Measurements from ENCODE around the gene LRMDA. TPM values are rescaled to one million over a fixed set of nuclear protein-coding genes. Genes with fewer than 3 reads are reported as not detected.

LRMDA gene
- total RNA-seq, 1 donor from 2014 or later, result not detected

DNA sequence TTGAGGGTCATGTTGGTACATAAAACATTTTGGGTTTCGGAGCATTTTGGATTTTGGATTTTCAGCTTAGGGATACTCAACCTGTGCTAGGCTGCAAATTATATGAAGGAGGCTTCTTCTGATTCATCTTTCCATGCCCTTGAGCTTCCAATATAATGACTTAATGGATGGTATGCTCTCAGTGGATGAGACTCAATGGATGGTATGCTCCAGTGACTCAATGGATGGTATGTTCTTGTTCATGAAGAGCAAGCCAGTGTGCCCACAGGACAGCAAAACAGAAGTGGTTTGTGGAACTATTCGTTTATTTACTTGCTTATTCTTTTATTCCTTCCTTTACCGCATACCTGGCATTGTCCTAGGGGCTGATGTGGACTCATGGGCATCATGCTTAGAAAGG is 969.6 kb downstream of the LRMDA start:
- DNase-seq, result no peak
- no peaks in the 10 kb centered on the region for H3K9me3 Mint-ChIP-seq
- H3K27me3 Mint-ChIP-seq, result no peaks in the 10 kb centered on the region
- H3K27ac Mint-ChIP-seq, result no peak overlapping the region
- H3K36me3 Mint-ChIP-seq (ENCODE audit: low read depth), result no peaks in the 10 kb centered on the region
- H3K4me3 Mint-ChIP-seq, result no peak overlapping the region
- H3K4me1 Mint-ChIP-seq, result no peaks in the 10 kb centered on the region
- intact Hi-C loops (cut with micrococcal nuclease), result no loop called here

DNA sequence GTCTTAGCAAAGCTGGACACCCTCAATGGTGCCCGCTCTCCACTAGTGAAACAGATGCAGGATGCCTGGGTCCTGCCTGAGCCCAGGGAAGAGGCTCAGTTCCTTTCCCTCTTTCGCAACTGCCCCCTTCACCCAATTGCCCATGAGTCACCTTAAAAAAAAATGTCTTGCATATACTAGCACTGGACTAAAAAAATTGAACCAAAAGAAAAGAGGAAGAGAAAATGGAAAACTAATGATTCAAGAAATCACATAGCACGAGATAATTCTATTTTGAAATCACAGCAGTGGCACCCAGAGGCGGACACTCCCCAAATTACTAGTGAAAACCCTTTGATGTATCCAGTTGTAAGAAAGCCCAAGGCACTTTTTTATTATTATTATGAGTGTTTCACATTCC is 972.5 kb downstream of the LRMDA start:
- Mint-ChIP-seq H3K9me3 (no peaks in the 10 kb centered on the region), H3K4me3 (no peak overlapping the region), H3K27ac (no peak overlapping the region), H3K4me1 (no peaks in the 10 kb centered on the region), H3K36me3 (ENCODE audit: low read depth) (no peaks in the 10 kb centered on the region), H3K27me3 (no peaks in the 10 kb centered on the region)
- intact Hi-C loops (cut with micrococcal nuclease), result no loop called here
- DNase-seq, result no peak

GRCh38 chr10:76404531-76404930 is 973.1 kb downstream of the LRMDA start:
- DNase-seq, result no peak
- Mint-ChIP-seq H3K4me1 (no peaks in the 10 kb centered on the region), H3K27me3 (no peaks in the 10 kb centered on the region), H3K27ac (no peak overlapping the region), H3K9me3 (no peaks in the 10 kb centered on the region), H3K4me3 (no peak overlapping the region), H3K36me3 (ENCODE audit: low read depth) (no peaks in the 10 kb centered on the region)
- intact Hi-C loops (cut with micrococcal nuclease), result no loop called here

- intact Hi-C loops (cut with micrococcal nuclease), result no loop called here
- Mint-ChIP-seq H3K27me3 (no peaks in the 10 kb centered on the region), H3K4me3 (no peak overlapping the region), H3K27ac (no peak overlapping the region), H3K9me3 (no peaks in the 10 kb centered on the region), H3K4me1 (no peaks in the 10 kb centered on the region), H3K36me3 (ENCODE audit: low read depth) (no peaks in the 10 kb centered on the region)
- DNase-seq, result no peak
Measured at GRCh38 chr10:76405922-76406321, 974.5 kb downstream of the LRMDA start.

DNA sequence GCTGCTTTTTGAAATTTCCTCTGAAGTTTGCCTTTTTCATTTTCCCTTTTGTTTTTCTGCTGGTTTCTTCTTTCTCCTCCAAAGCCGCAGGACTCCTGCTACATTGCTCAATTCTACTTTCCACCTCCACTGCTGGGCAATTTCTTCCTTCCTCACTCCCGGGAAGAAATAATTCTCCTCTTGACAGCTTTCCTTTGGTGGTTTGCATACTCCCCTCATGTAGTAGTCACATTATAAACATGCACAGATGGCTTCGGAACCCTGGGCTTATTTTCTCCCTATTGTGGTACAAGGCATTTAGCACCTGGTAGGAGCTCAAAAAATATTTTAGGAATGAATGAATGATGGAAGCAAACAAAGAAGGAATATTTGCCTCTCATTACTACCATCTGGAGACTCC is 977.2 kb downstream of the LRMDA start:
- intact Hi-C loops (cut with micrococcal nuclease), result no loop called here
- no peaks in the 10 kb centered on the region for H3K4me1 Mint-ChIP-seq
- no peak overlapping the region for H3K27ac Mint-ChIP-seq
- no peaks in the 10 kb centered on the region for H3K9me3 Mint-ChIP-seq
- no peaks in the 10 kb centered on the region for H3K36me3 Mint-ChIP-seq (ENCODE audit: low read depth)
- no peak for DNase-seq
- no peak overlapping the region for H3K4me3 Mint-ChIP-seq
- no peaks in the 10 kb centered on the region for H3K27me3 Mint-ChIP-seq

GRCh38 chr10:76411729-76412435 is 980.5 kb downstream of the LRMDA start:
- DNase-seq, result no peak
- Mint-ChIP-seq H3K27me3 (no peaks in the 10 kb centered on the region), H3K9me3 (no peaks in the 10 kb centered on the region), H3K4me1 (no peaks in the 10 kb centered on the region), H3K36me3 (ENCODE audit: low read depth) (no peaks in the 10 kb centered on the region), H3K4me3 (no peak overlapping the region), H3K27ac (no peak overlapping the region)
- intact Hi-C loops (cut with micrococcal nuclease), result no loop called here

- H3K27me3 Mint-ChIP-seq, result no peaks in the 10 kb centered on the region
- intact Hi-C loops (cut with micrococcal nuclease), result no loop called here
- no peaks in the 10 kb centered on the region for H3K9me3 Mint-ChIP-seq
- H3K4me1 Mint-ChIP-seq, result no peaks in the 10 kb centered on the region
- no peak for DNase-seq
- H3K4me3 Mint-ChIP-seq, result no peak overlapping the region
- no peaks in the 10 kb centered on the region for H3K36me3 Mint-ChIP-seq (ENCODE audit: low read depth)
- H3K27ac Mint-ChIP-seq, result no peak overlapping the region
Measured at GRCh38 chr10:76415554-76415953, 984.1 kb downstream of the LRMDA start.

- Mint-ChIP-seq H3K4me3 (no peak overlapping the region), H3K36me3 (ENCODE audit: low read depth) (no peaks in the 10 kb centered on the region), H3K9me3 (no peaks in the 10 kb centered on the region), H3K27ac (no peak overlapping the region), H3K27me3 (no peaks in the 10 kb centered on the region), H3K4me1 (no peaks in the 10 kb centered on the region)
- no peak for DNase-seq
- intact Hi-C loops (cut with micrococcal nuclease), result no loop called here
Measured at GRCh38 chr10:76416642-76417041, 985.2 kb downstream of the LRMDA start.

DNA sequence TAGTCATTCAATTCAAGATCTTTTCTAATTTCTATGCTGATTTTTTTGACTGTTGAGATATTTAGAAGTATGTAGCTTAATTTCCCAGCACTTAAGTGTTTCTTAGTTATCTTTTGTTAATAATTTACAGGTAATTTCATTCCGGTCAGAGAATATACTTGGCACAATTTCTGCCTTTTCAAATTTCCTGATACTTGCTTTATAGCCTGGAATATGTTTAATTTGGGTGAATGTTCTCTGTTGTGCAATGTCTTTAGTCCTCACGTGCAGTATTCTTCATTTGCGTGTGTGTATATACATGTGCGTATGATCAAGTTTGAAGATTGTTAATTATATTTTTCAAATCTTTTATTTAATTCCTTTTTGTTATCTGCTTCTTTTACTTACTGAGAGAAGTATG is 989.3 kb downstream of the LRMDA start:
- H3K27ac Mint-ChIP-seq, result no peak overlapping the region
- H3K27me3 Mint-ChIP-seq, result no peaks in the 10 kb centered on the region
- no peak overlapping the region for H3K4me3 Mint-ChIP-seq
- no peaks in the 10 kb centered on the region for H3K9me3 Mint-ChIP-seq
- intact Hi-C loops (cut with micrococcal nuclease), result no loop called here
- DNase-seq, result no peak
- no peaks in the 10 kb centered on the region for H3K36me3 Mint-ChIP-seq (ENCODE audit: low read depth)
- H3K4me1 Mint-ChIP-seq, result no peaks in the 10 kb centered on the region

DNA sequence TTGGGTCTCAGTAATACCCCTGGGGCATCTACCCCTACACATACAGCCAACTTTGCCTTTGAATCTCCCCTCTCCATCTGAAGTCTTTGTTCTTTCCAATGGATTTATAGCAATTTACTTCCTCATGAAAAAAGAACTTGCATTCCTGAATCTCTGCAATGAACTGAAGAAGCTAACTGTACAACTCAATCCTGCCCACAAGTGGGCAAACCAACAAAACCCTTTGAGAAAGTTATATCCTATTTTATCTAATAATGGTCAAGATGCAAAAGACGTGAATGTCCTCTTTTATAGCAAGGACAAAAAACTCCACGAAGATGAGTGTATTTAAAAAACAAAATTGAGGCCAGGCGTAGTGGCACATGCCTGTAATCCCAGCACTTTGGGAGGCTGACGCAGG is 991.3 kb downstream of the LRMDA start:
- Mint-ChIP-seq H3K27ac (no peak overlapping the region), H3K4me3 (no peak overlapping the region), H3K27me3 (no peaks in the 10 kb centered on the region), H3K4me1 (no peaks in the 10 kb centered on the region), H3K36me3 (ENCODE audit: low read depth) (no peaks in the 10 kb centered on the region), H3K9me3 (no peaks in the 10 kb centered on the region)
- no peak for DNase-seq
- intact Hi-C loops (cut with micrococcal nuclease), result no loop called here

DNA sequence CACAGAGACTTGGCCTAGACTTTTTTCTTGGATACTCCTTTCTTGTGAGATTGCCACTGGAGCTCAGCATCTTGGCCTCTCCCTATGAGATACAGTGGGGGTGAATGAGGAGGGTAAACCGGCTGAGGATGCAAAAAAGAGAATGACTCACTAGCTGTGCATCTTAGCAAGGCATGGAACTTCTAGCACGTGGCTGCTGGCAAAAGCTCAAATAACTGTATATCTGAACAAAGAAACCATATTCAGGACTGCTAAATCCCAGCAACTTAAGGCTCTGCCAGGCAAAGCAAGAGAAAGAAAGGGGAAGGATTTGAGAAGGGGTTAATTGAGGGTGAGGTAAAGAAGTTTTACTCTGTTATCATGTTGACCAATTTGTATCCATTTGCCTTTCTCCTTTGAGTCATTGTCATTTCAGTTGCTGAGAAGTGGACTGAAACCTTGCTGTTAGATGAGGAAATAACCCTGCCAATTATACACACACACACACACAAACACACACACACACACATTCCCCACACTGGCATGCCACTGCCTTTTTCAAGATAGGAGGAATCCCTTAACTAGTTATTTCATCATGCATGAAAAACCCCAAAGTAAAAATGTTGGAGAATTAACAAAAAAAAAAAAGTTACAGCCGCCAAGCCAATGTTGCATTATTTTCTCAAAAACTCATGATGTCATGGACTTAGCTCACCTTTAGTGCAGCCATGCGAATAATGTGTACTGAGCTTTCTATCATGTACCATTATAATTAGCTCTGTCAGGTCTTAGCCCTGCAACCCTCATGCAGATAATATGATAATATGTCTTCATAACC is 997.3 kb downstream of the LRMDA start:
- no peak overlapping the region for H3K27ac Mint-ChIP-seq
- no peaks in the 10 kb centered on the region for H3K4me1 Mint-ChIP-seq
- H3K36me3 Mint-ChIP-seq (ENCODE audit: low read depth), result no peaks in the 10 kb centered on the region
- intact Hi-C loops (cut with micrococcal nuclease), result no loop called here
- no peak for DNase-seq
- H3K9me3 Mint-ChIP-seq, result no peaks in the 10 kb centered on the region
- no peak overlapping the region for H3K4me3 Mint-ChIP-seq
- no peaks in the 10 kb centered on the region for H3K27me3 Mint-ChIP-seq

DNA sequence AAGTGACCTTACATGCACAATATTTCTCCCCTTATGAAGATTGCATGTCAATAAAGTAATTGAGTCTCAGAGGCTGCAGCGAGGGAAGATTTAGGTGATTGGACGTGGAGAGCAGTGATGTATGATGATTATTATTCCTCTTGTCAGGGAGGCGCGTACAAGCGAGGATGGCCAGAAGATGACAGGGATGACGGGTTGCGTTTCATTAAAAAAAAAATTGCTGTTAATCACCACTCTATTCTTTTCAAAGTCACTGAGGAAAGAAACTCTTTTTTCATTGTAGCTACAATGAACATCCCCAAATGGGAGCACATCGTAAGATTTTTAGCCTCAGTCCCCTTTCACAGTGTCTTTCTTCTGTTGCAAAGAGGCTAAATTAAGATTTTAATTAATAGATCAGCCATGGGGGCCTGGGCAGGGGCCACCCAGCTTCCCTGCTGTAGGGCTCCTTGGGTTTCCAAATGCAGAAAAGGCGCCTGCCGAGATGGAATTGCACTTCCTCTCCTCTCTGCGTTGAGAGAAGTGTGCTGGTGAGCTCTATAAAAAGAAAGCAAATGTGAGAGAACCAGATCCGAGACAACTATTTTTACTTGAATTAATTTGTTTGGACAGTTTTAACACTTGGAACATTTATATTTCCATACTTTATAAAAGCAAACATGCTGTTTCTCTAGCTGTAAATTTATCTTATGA is 998.1 kb downstream of the LRMDA start:
- no peaks in the 10 kb centered on the region for H3K9me3 Mint-ChIP-seq
- no peaks in the 10 kb centered on the region for H3K4me1 Mint-ChIP-seq

DNA sequence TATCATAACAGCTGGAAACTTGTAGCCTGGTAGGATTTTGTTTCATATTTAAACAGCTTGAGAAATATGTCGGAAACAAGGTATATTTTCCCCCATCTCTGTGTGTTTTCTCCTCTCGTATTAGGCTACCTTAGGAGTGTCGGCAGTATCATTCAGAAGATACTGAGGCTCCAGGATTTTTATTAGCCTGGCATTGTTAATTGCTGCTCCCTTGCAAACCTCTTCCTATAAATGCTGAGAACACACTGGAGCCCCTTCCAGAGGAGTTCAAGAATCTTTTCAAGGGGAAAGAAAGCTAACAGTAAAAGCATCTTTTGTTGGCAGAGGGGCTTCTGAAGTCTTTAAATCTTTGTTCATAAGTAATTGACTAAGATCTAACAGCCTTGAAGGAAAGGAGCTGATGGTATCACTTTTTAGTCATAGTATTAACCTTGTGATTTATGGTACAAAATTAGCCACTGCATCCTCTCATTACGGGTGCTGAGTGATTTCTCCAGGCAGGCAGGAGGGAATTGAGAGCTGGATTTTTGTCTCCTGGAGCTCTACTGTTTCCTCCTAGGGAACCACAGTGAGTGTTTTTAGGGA is 998.7 kb downstream of the LRMDA start:
- no peak for DNase-seq
- no peaks in the 10 kb centered on the region for H3K36me3 Mint-ChIP-seq (ENCODE audit: low read depth)
- no peaks in the 10 kb centered on the region for H3K27me3 Mint-ChIP-seq
- no peaks in the 10 kb centered on the region for H3K4me1 Mint-ChIP-seq
- no peaks in the 10 kb centered on the region for H3K9me3 Mint-ChIP-seq
- no peak overlapping the region for H3K4me3 Mint-ChIP-seq
- no peak overlapping the region for H3K27ac Mint-ChIP-seq
- intact Hi-C loops (cut with micrococcal nuclease), result no loop called here

More for the DNA sequence above, 998.1 kb downstream of the LRMDA start:
- Mint-ChIP-seq H3K27me3 (no peaks in the 10 kb centered on the region), H3K27ac (no peak overlapping the region), H3K4me3 (no peak overlapping the region), H3K36me3 (ENCODE audit: low read depth) (no peaks in the 10 kb centered on the region)
- no peak for DNase-seq
- intact Hi-C loops (cut with micrococcal nuclease), result no loop called here
